LNCAP (cell line): ENCODE results near the gene RNLS.

Experiments used
- CTCF ChIP-seq: fragments of 450-650 bp; IDR thresholded peaks from 2 replicates; pipeline ENCODE4 v1.5.1; 2017; ENCODE audit warnings: mild to moderate bottlenecking

RNLS gene

GRCh38 chr10:88551246-88551645, 31.9 kb downstream of the RNLS start:
- TF ChIP-seq CTCF, result no peak

- TF ChIP-seq CTCF, result no peak
Observed at GRCh38 chr10:88546497-88546896, 36.6 kb downstream of the RNLS start.

GRCh38 chr10:88545359-88545758, 37.8 kb downstream of the RNLS start:
- TF ChIP-seq CTCF, result no peak

- TF ChIP-seq CTCF, result no peak
Observed at GRCh38 chr10:88544140-88544870, 38.8 kb downstream of the RNLS start.

- no peak for TF ChIP-seq CTCF
Observed at GRCh38 chr10:88542522-88542921, 40.6 kb downstream of the RNLS start.

GRCh38 chr10:88541116-88541626, 41.9 kb downstream of the RNLS start:
- TF ChIP-seq CTCF, result no peak

- no peak for TF ChIP-seq CTCF
Observed at GRCh38 chr10:88540351-88540750, 42.8 kb downstream of the RNLS start.
